Bone marrow (tissue), 2 donors: ENCODE data around the gene MKNK2.

Experiments
- DNase-seq, 2 donors: peaks; one replicate each; lab custom pipeline; 2025; lab: John Stamatoyannopoulos, UW

The MKNK2 gene

GRCh38 chr19:2057484-2058469 is 6.7 kb upstream of the MKNK2 start:
- DNase-seq, result no peak

GRCh38 chr19:2056837-2057192 is 5.8 kb upstream of the MKNK2 start:
- no peak for DNase-seq

- no peak for DNase-seq
These were observed 5.1 kb upstream of the MKNK2 start for GRCh38 chr19:2055931-2056836.

- DNase-seq, result no peak
These were observed 3.7 kb upstream of the MKNK2 start for GRCh38 chr19:2054763-2055162.

- no peak for DNase-seq
These were observed 2.8 kb upstream of the MKNK2 start for GRCh38 chr19:2053601-2054389.

- no peak for DNase-seq
These were observed 995 bp upstream of the MKNK2 start for GRCh38 chr19:2051773-2052704.

- DNase-seq, result peak in 1 of 2 donors; percentile 63
These were observed 574 bp downstream of the MKNK2 start for GRCh38 chr19:2050349-2050990.

GRCh38 chr19:2049741-2050348 is 1.2 kb downstream of the MKNK2 start:
- DNase-seq, result peak; percentile 39 to 63

GRCh38 chr19:2048959-2049740 is 1.9 kb downstream of the MKNK2 start:
- DNase-seq, result no peak

GRCh38 chr19:2048104-2048958 is 2.7 kb downstream of the MKNK2 start:
- no peak for DNase-seq

GRCh38 chr19:2047449-2048103 is 3.5 kb downstream of the MKNK2 start:
- peak in 1 of 2 donors; percentile 18 for DNase-seq

- DNase-seq, result no peak
These were observed 4.0 kb downstream of the MKNK2 start for GRCh38 chr19:2047076-2047448.

GRCh38 chr19:2046046-2046907 is 4.8 kb downstream of the MKNK2 start:
- no peak for DNase-seq

GRCh38 chr19:2045501-2046045 is 5.5 kb downstream of the MKNK2 start:
- no peak for DNase-seq

GRCh38 chr19:2044709-2045500 is 6.1 kb downstream of the MKNK2 start:
- no peak for DNase-seq
